Endothelial cell (in vitro differentiated cells): Measurements from ENCODE around the gene GALNT12. TPM values are rescaled to one million over a fixed set of nuclear protein-coding genes. Genes with fewer than 3 reads are reported as not detected.

ENCODE experiments used
- DNase-seq: peaks from one replicate; pipeline ENCODE4 v3.0.0; 2021; ENCODE audit warnings: low spot score
- H3K27ac Mint-ChIP-seq: one replicate; pipeline ENCODE4 v1.8.0; 2021; ENCODE audit warnings: mixed read lengths, inconsistent platforms; ENCODE audit not compliant: unreplicated experiment
- H3K27me3 Mint-ChIP-seq: one replicate; pipeline ENCODE4 v1.8.0; 2021; ENCODE audit warnings: mild to moderate bottlenecking, moderate library complexity, mixed read lengths, inconsistent platforms; ENCODE audit not compliant: unreplicated experiment
- H3K36me3 Mint-ChIP-seq: one replicate; pipeline ENCODE4 v1.8.0; 2021; ENCODE audit warnings: mild to moderate bottlenecking, low read depth, mixed read lengths, inconsistent platforms; ENCODE audit not compliant: unreplicated experiment
- H3K4me1 Mint-ChIP-seq: one replicate; pipeline ENCODE4 v1.8.0; 2021; ENCODE audit warnings: mild to moderate bottlenecking, mixed read lengths, inconsistent platforms; ENCODE audit not compliant: unreplicated experiment
- H3K4me3 Mint-ChIP-seq: one replicate; pipeline ENCODE4 v1.8.0; 2021; ENCODE audit warnings: mild to moderate bottlenecking, mixed read lengths, inconsistent platforms; ENCODE audit not compliant: unreplicated experiment
- H3K9me3 Mint-ChIP-seq: one replicate; pipeline ENCODE4 v1.8.0; 2021; ENCODE audit warnings: mixed read lengths, inconsistent platforms; ENCODE audit not compliant: unreplicated experiment
- CTCF ChIP-seq: fragments of 200-600 bp; sonication (generic); IDR thresholded peaks from one replicate; pipeline ENCODE4 v1.5.0; 2021; ENCODE audit warnings: antibody characterized with exemption; ENCODE audit not compliant: unreplicated experiment
- total RNA-seq: library from RNA; stranded (reverse); fragmentation: NEBNext Ultra II Directional; extraction: Animal tissue kit (Norgen Biotek cat#: 25700); gene quantifications from one replicate; pipeline ENCODE4 v1.2.1, GENCODE V29; 2021; ENCODE audit not compliant: unreplicated experiment

Gene GALNT12
- total RNA-seq, 1 donor from 2014 or later, result 1.7 TPM

- TF ChIP-seq CTCF, result no peak
- Mint-ChIP-seq H3K36me3 (peaks cover 8% of the 10 kb centered on the region), H3K9me3 (no peaks in the 10 kb centered on the region), H3K27me3 (peaks cover 11% of the 10 kb centered on the region), H3K4me3 (peak overlapping the region; percentile 23), H3K4me1 (peaks cover 19% of the 10 kb centered on the region), H3K27ac (no peak overlapping the region)
- DNase-seq, result no peak
These were observed 12.0 kb upstream of the GALNT12 start for GRCh38 chr9:98795295-98795955.

DNA sequence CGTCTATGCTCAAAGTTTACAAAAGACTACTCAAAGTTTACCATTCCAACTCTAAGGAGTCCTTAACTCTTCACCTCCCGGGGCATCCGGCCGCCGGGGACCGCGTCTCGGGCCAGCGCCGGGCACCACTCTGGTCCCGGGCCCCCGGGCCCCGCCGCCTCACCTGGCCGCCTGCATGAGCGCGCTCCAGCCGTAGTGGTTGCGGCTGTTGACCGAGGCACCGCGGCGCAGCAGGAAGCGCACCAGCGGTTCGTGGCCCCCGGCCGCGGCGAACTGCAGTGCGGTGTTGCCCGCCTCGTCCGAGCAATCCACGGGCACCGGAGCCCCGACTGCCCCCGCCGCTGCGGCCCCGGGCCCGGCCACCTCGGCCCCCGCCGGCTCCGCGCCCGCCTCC is 11.5 kb upstream of the GALNT12 start:
- Mint-ChIP-seq H3K4me3 (peak overlapping the region; percentile 23), H3K4me1 (peaks cover 19% of the 10 kb centered on the region), H3K9me3 (no peaks in the 10 kb centered on the region), H3K27me3 (peaks cover 6% of the 10 kb centered on the region), H3K36me3 (peaks cover 8% of the 10 kb centered on the region), H3K27ac (no peak overlapping the region)
- TF ChIP-seq CTCF, result no peak
- peak; percentile 24 for DNase-seq

DNA sequence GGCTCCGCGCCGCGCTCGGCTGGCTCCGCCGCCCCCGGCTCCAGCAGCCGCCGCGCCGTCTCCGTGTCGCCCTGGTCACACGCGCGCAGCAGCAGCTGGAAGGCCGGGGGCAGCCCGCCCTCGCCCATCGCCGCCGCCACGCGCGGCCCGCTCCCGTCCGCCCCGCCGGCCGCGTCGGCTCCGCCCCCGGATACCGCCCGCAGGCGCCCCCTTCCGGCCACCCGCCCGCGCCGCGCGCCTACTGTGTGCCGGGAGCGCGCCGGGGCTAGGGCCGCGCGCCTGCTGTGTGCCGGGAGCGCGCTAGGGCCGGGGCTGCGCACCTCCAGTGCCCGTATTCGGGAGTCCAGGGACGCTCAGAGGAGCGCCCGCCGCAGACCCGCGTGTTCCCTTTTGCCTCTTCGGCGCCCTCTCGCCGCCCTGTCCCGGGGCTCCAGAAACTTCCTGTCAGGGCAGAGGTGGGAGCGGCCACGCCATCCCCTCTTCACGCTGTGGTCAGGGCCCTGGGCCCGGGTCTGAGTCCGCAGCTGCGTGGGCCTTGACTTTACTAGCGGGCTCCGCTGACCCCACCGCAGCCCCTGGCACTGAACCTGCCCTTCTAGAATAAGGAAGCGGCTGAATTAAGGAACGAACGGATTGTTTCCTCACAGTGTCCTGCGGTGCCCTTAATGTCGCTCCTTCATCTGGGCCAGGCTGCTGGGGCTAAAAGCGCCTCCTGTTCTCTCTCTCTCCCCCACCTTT is 10.9 kb upstream of the GALNT12 start, which contains the start of gene ANKS6:
ANKS6 (minus strand) TSS at position 192 of the 738 bp plus-strand sequence; CDS start at position 128, 64 bp downstream.
- Mint-ChIP-seq H3K36me3 (peaks cover 8% of the 10 kb centered on the region), H3K27ac (no peak within 1 kb of the TSS), H3K4me1 (peaks cover 18% of the 10 kb centered on the region), H3K9me3 (no peaks in the 10 kb centered on the region), H3K27me3 (peaks cover 6% of the 10 kb centered on the region), H3K4me3 (peak within 1 kb of the TSS; percentile 86)
- peak; percentile 92 for DNase-seq
- peak; percentile 68 for TF ChIP-seq CTCF

DNA sequence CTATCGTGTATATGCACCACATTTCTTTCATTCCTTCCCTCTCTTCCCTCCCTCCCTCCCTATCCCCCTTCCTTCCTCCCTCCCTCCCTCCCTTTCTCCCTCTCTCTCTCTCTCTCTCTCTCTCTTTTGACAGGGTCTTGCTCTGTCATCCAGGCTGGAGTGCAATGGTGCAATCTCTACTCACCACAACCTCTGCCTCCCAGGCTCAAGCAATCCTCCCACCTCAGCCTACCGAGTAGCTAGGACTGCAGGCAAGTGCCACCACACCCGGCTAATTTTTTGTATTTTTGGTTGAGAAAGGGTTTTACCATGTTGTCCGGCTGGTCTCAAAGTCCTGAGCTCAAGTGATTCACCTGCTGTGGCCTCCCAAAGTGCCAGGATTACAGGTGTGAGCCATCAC is 10.0 kb upstream of the GALNT12 start:
- Mint-ChIP-seq H3K9me3 (no peaks in the 10 kb centered on the region), H3K4me3 (no peak overlapping the region), H3K36me3 (peaks cover 8% of the 10 kb centered on the region), H3K27ac (no peak overlapping the region), H3K4me1 (peaks cover 10% of the 10 kb centered on the region), H3K27me3 (peaks cover 6% of the 10 kb centered on the region)
- TF ChIP-seq CTCF, result no peak
- DNase-seq, result no peak

- Mint-ChIP-seq H3K4me3 (no peak overlapping the region), H3K9me3 (no peaks in the 10 kb centered on the region), H3K27ac (no peak overlapping the region), H3K36me3 (peaks cover 8% of the 10 kb centered on the region), H3K27me3 (peaks cover 6% of the 10 kb centered on the region), H3K4me1 (peaks cover 10% of the 10 kb centered on the region)
- DNase-seq, result no peak
- TF ChIP-seq CTCF, result no peak
These were observed 9.2 kb upstream of the GALNT12 start for GRCh38 chr9:98798254-98798653.
